Immature natural killer cell (primary cell): ENCODE data around the gene KCNQ1. TPM values are rescaled to one million over a fixed set of nuclear protein-coding genes. Genes with fewer than 3 reads are reported as not detected.

Source experiments
- DNase-seq, 3 donors: peaks; one replicate each; pipeline ENCODE4 v3.0.0; 2022; ENCODE audit warnings: mixed read lengths in 1 of 3
- H3K27ac Mint-ChIP-seq, 6 donors: one replicate each; pipeline ENCODE4 v1.8.0; 2020; ENCODE audit warnings: mixed read lengths in 6 of 6, mild to moderate bottlenecking in 5 of 6, inconsistent platforms in 4 of 6, moderate library complexity in 3 of 6
- H3K27me3 Mint-ChIP-seq, 3 donors: one replicate each; pipeline ENCODE4 v1.8.0; 2020 to 2021; ENCODE audit warnings: low read depth in 3 of 3, mild to moderate bottlenecking in 3 of 3, mixed read lengths in 3 of 3, moderate library complexity in 3 of 3, inconsistent platforms in 1 of 3
- H3K36me3 Mint-ChIP-seq, 3 donors: one replicate each; pipeline ENCODE4 v1.8.0; 2020; ENCODE audit warnings: mixed read lengths in 3 of 3, inconsistent platforms in 2 of 3, mild to moderate bottlenecking in 2 of 3
- H3K4me1 Mint-ChIP-seq, 2 donors: one replicate each; pipeline ENCODE4 v1.8.0; 2020; ENCODE audit warnings: inconsistent platforms in 2 of 2, mild to moderate bottlenecking in 2 of 2, mixed read lengths in 2 of 2, moderate library complexity in 1 of 2
- H3K4me3 Mint-ChIP-seq, 5 donors: one replicate each; pipeline ENCODE4 v1.8.0; 2020; ENCODE audit warnings: mild to moderate bottlenecking in 5 of 5, mixed read lengths in 5 of 5, inconsistent platforms in 3 of 5, moderate library complexity in 3 of 5
- H3K9me3 Mint-ChIP-seq, 6 donors: one replicate each; pipeline ENCODE4 v1.8.0; 2020; ENCODE audit warnings: mild to moderate bottlenecking in 6 of 6, mixed read lengths in 6 of 6, inconsistent platforms in 4 of 6, moderate library complexity in 3 of 6
- polyA plus RNA-seq, 3 donors: library from polyadenylated mRNA; unstranded; fragments of 300-500 nt; fragmentation: Illumina TruSeq; gene quantifications; one replicate each; pipeline ENCODE4 v1.2.3, GENCODE V29; 2021

KCNQ1 gene
- polyA plus RNA-seq, 3 donors from 2014 or later = 0.13 to 1.1 (median 0.73) TPM

- H3K4me1 Mint-ChIP-seq = no peaks in the 10 kb centered on the region
- DNase-seq = no peak
- peaks cover 17 to 34% (median 27%) of the 10 kb centered on the region in 6 donors for H3K9me3 Mint-ChIP-seq
- H3K36me3 Mint-ChIP-seq = peaks cover 11 to 17% (median 11%) of the 10 kb centered on the region in 3 donors
- H3K27ac Mint-ChIP-seq = no peak overlapping the region
- no peak overlapping the region for H3K4me3 Mint-ChIP-seq
- H3K27me3 Mint-ChIP-seq = peaks cover 10 to 13% (median 11%) of the 10 kb centered on the region in 3 donors
Observed at GRCh38 chr11:2653198-2653551, 208.4 kb downstream of the KCNQ1 start.

DNA sequence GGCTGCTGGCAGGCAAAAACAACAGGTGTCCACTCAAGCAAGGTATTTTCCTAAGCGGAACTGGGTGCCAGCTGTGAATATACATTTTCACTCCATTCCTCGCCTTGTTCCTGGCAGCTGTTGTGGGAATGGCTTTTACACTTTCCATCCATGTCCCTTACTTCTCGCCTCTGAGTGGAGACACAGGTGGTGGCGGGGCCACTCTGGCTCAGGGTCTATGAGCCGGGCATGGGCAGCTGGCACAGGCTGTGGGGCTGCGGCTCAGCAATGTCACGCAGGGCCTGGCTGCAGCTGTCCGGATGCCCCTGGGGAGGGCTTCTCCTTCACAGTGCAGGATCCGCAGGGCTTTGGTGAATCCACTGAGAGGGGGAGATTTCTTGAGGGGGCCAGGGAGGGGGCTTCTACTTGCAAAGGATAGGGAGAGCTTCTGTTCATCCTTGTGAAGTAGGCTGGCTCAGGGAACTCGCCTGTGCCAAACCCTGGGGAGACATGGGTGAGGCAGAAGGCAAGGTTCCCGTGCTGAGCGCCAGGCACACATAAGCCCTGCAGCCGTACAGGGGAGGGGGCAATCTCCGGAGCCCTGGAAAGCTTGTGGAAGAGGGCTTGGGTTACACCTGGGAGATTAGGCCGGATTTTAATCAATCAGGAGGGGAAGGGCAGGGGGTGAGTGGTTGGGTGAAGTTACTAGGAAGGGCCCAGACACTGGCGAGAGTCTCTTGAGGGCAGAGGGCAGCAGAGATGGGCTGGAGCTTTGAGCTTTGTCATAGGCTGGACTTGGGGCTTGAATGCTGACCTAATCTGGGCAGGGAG, 209.3 kb downstream of the KCNQ1 start:
- no peak overlapping the region for H3K27ac Mint-ChIP-seq
- no peak overlapping the region for H3K4me3 Mint-ChIP-seq
- DNase-seq = no peak
- H3K36me3 Mint-ChIP-seq = peaks cover 11 to 17% (median 11%) of the 10 kb centered on the region in 3 donors
- H3K9me3 Mint-ChIP-seq = peaks cover 10 to 30% (median 20%) of the 10 kb centered on the region in 6 donors
- H3K4me1 Mint-ChIP-seq = no peaks in the 10 kb centered on the region
- H3K27me3 Mint-ChIP-seq = peaks cover 10 to 12% (median 11%) of the 10 kb centered on the region in 3 donors

DNA sequence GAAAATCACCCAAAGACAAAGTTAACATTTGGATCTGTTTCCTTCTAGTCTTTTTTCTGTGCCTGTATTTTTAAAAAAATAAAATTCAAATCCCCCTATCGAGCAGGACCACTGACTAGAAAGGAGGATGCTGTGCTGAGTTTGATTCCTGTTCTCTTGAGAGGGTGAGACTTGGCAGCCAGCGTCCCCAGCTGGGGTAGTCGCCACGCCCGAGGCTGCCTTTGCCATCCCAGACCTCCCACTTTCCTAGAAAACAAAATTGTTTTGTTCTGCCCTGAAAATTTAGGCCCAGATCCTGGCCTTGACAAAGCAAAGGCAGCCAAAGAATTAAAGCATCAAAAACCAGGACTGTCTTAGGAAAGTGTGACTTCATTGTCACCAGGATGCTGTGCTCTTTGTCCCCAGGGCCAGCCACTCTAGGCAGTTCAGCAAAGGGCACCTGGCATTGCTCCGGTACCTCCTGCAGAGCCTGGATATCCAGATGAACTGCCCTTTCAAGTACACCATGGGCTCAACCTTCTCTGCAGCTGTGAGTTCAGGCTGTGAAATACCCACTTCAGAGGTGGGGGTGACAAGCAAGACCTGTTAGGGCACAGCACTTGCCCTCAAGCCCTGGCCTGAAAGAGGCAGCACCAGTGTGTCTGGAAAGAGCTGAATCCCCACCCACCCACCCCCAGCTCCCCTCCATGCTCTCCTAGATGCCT, 210.4 kb downstream of the KCNQ1 start:
- Mint-ChIP-seq H3K36me3 (peaks cover 5 to 7% (median 7%) of the 10 kb centered on the region in 3 donors), H3K4me3 (no peak overlapping the region)

GRCh38 chr11:2655834-2656622, 211.2 kb downstream of the KCNQ1 start:
- Mint-ChIP-seq H3K9me3 (peaks cover 0 to 18% (median 4%) of the 10 kb centered on the region in 6 donors), H3K4me3 (no peak overlapping the region), H3K4me1 (no peaks in the 10 kb centered on the region), H3K27ac (no peak overlapping the region), H3K27me3 (peaks cover 4 to 11% (median 10%) of the 10 kb centered on the region in 3 donors), H3K36me3 (peaks cover under 1 to 4% (median 3%) of the 10 kb centered on the region in 3 donors)
- no peak for DNase-seq

More for the DNA sequence above, 210.4 kb downstream of the KCNQ1 start:
- Mint-ChIP-seq H3K4me1 (no peaks in the 10 kb centered on the region), H3K27ac (no peak overlapping the region), H3K27me3 (peaks cover 4 to 12% (median 10%) of the 10 kb centered on the region in 3 donors), H3K9me3 (peaks cover 3 to 24% (median 11%) of the 10 kb centered on the region in 6 donors)
- no peak for DNase-seq

- H3K4me3 Mint-ChIP-seq = no peak overlapping the region
- DNase-seq = no peak
- peaks cover 4 to 10% (median 8%) of the 10 kb centered on the region in 3 donors for H3K27me3 Mint-ChIP-seq
- peaks cover 0 to 11% (median 4%) of the 10 kb centered on the region in 6 donors for H3K9me3 Mint-ChIP-seq
- H3K4me1 Mint-ChIP-seq = no peaks in the 10 kb centered on the region
- H3K27ac Mint-ChIP-seq = no peak overlapping the region
- H3K36me3 Mint-ChIP-seq = peaks cover 0 to 4% (median 3%) of the 10 kb centered on the region in 3 donors
Observed at GRCh38 chr11:2656859-2657258, 212.1 kb downstream of the KCNQ1 start.

DNA sequence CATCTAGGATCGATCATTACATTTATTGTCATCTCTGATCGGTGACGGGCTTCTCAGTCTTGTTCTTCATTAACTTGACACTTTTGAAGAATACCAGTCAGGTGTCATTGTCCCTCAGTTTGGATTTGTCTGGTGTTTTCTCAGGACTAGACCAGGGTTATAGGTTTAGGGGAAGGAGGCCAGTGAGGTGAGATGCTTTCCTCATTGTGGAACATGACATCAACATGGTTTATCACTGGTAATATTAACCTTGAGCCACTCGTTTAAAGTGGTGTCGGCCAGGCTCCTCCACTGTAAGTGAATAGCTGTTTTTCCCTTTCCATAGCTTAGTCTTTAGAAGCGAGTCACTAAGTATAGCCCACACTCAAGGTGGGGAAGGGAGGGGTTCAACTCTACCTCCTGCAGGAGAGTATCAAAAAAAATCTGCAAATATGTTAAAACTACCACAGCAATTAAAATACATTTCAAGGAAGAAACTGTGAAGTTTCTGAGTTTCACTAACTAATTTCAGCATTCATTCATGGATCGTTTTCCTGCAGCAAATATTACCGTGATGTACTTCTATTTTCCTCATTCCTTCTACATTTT, 213.0 kb downstream of the KCNQ1 start:
- Mint-ChIP-seq H3K27ac (no peak overlapping the region), H3K4me3 (no peak overlapping the region), H3K27me3 (peaks cover 4 to 9% (median 8%) of the 10 kb centered on the region in 3 donors), H3K9me3 (peaks cover 0 to 11% (median 4%) of the 10 kb centered on the region in 6 donors), H3K36me3 (peaks cover 0 to 4% (median under 1%) of the 10 kb centered on the region in 3 donors), H3K4me1 (no peaks in the 10 kb centered on the region)
- no peak for DNase-seq

DNA sequence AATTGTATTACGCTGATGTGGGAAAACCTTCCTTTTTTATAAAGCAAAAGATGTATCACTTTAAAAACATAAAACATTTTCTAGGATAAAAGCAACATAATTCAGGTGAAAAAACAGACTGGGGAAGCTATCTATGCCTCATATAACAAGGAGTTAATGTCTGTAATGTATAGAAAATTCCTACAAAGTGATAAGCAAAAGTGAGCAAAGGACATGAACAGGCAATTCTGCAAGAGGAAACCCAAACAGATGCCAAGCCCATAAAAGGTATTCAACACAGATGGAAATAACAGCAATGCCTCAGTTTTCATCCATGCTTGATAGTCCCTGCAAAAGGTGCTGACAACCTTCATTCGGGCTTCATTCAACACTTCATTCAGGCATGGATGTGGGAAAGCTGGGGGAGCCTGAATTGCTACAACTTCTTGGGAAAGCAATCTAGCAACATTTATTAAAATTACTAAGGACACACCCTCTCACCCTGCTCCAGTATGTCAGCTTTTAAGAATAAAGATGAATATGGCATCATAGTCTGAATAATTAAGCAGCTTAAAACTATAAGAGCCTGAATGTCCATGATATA, 215.6 kb downstream of the KCNQ1 start:
- Mint-ChIP-seq H3K36me3 (peaks cover 0 to 4% (median 0%) of the 10 kb centered on the region in 3 donors), H3K4me3 (no peak overlapping the region), H3K9me3 (peaks cover 0 to 7% (median 4%) of the 10 kb centered on the region in 6 donors), H3K4me1 (no peaks in the 10 kb centered on the region), H3K27ac (no peak overlapping the region), H3K27me3 (peaks cover 0 to 7% (median 4%) of the 10 kb centered on the region in 3 donors)
- no peak for DNase-seq

- DNase-seq = no peak
Observed at GRCh38 chr11:2661173-2662023, 216.6 kb downstream of the KCNQ1 start.

GRCh38 chr11:2662024-2662312, 217.2 kb downstream of the KCNQ1 start:
- peaks cover 0 to 4% (median 0%) of the 10 kb centered on the region in 3 donors for H3K27me3 Mint-ChIP-seq
- H3K4me1 Mint-ChIP-seq = no peaks in the 10 kb centered on the region
- peaks cover 0 to 7% (median 4%) of the 10 kb centered on the region in 6 donors for H3K9me3 Mint-ChIP-seq
- peaks cover 0 to 4% (median 0%) of the 10 kb centered on the region in 3 donors for H3K36me3 Mint-ChIP-seq
- DNase-seq = no peak
- H3K27ac Mint-ChIP-seq = no peak overlapping the region
- H3K4me3 Mint-ChIP-seq = no peak overlapping the region

More at GRCh38 chr11:2661173-2662023, 216.6 kb downstream of the KCNQ1 start:
- peaks cover 0 to 6% (median 0%) of the 10 kb centered on the region in 3 donors for H3K27me3 Mint-ChIP-seq
- peaks cover 0 to 7% (median 4%) of the 10 kb centered on the region in 6 donors for H3K9me3 Mint-ChIP-seq
- peaks cover 0 to 4% (median 0%) of the 10 kb centered on the region in 3 donors for H3K36me3 Mint-ChIP-seq
- no peak overlapping the region for H3K4me3 Mint-ChIP-seq
- H3K4me1 Mint-ChIP-seq = no peaks in the 10 kb centered on the region
- no peak overlapping the region for H3K27ac Mint-ChIP-seq

DNA sequence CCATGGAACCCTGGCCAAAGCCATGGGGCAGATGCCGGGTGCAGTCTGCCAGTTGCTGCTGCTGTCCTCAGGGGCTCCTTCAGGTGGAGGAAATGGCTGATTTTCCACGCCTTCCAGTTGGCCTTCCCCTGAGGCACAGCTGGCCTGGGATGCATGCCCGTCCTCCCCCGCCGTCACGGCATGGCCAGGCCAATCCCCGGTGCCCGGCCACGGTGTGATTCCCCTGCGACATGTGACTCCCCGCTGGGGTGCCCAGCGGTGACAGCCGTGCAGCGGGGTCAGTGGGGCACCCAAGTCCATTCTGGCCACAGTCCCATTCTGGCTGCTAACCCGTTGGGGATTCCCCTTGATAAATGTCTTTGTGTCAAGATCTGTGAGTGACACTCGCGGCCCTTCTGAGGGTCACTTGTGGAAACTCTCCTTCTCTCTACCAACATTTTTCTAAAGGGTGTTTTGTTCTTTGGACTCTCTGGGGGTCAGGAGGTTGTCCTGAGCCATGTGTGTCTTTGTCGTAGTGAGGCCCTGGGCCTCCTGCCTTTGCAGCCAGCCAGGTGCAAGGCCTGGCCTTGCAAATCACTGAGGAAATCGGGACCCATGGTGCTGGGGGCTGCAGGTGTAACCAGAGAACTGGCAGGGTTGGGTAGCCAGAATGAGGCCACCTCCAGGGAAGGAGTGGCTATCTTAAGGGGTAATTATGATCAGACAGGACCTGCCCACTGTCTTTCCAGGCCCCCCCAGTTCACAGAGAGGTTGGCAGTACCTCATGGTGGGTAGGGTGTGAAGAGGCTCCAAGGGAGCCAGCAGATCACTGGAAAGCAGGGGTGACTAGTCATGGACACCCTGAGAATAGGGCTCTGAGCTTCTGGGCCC, 217.9 kb downstream of the KCNQ1 start:
- Mint-ChIP-seq H3K27me3 (peaks cover 0 to 3% (median 0%) of the 10 kb centered on the region in 3 donors), H3K4me1 (no peaks in the 10 kb centered on the region), H3K4me3 (no peak overlapping the region)

DNA sequence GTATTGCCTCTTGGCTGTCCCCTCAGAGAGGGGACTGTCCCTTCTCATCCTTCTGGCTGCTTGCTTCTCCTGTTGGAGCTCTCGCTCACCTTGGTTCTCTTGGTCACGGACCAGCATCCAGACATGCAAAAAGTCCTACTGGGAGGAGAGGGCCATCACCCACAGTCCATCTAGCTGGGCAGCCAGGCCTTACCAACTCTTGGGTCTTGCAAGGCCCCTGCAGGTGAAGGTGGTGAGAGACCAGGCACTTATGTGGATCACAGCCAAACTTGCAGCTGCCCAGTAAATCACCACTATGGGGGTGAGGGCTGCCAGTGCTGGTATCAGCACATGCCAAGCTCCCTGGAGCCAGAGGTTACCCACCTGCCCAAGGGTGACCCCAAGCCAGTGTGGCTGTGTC, 218.7 kb downstream of the KCNQ1 start:
- Mint-ChIP-seq H3K9me3 (peaks cover 0 to 7% (median 4%) of the 10 kb centered on the region in 6 donors), H3K27me3 (peaks cover 0 to 3% (median 0%) of the 10 kb centered on the region in 3 donors), H3K36me3 (peaks cover 0 to 4% (median 0%) of the 10 kb centered on the region in 3 donors), H3K4me1 (peaks cover 1 to 8% of the 10 kb centered on the region in 2 donors), H3K27ac (no peak overlapping the region), H3K4me3 (no peak overlapping the region)
- no peak for DNase-seq

More for the DNA sequence above, 217.9 kb downstream of the KCNQ1 start:
- Mint-ChIP-seq H3K27ac (no peak overlapping the region), H3K36me3 (peaks cover 0 to 4% (median 0%) of the 10 kb centered on the region in 3 donors), H3K9me3 (peaks cover 0 to 7% (median 4%) of the 10 kb centered on the region in 6 donors)
- DNase-seq = no peak
